Endothelial cell of umbilical vein (primary cell): Measurements from ENCODE around the gene SYNE1. TPM values are rescaled to one million over a fixed set of nuclear protein-coding genes. Genes with fewer than 3 reads are reported as not detected.

Source experiments
- BruUV-seq: library from RNA; stranded (reverse); fragments of 400-500 nt; replicated peaks from 2 replicates; lab custom pipeline; 2021; lab: Mats Ljungman, UMichigan
- CTCF ChIA-PET: fragments of 300-600, 350-600 bp; sonication (Branson Sonifier 250); formaldehyde crosslinking; loops from one replicate; lab custom pipeline; 2021; ENCODE audit warnings: antibody characterized with exemption, inconsistent platforms; lab: Charles Lee
- POLR2A ChIA-PET: fragments of 300-600, 350-600 bp; sonication (Branson Sonifier 250); formaldehyde crosslinking; loops from one replicate; lab custom pipeline; 2021; ENCODE audit warnings: antibody characterized with exemption, inconsistent platforms; lab: Charles Lee
- DNase-seq: peaks from one replicate; pipeline ENCODE4 v3.0.0-alpha.2; 2011; ENCODE audit warnings: low read depth, low spot score
- FAIRE-seq: peaks from 2 replicates; lab custom pipeline; 2011; peaks lifted over from hg19 to GRCh38; lab: Jason Lieb, UNC
- H2AFZ ChIP-seq: 2 replicates; pipeline ENCODE4 v1.6.0; 2012; ENCODE audit warnings: low read depth, low read length, control low read depth, inconsistent platforms
- H3K27ac ChIP-seq: 2 replicates; pipeline ENCODE4 v1.5.1; 2011; ENCODE audit warnings: low read depth, mild to moderate bottlenecking, control low read depth, low read length, moderate library complexity; ENCODE audit not compliant: insufficient read depth
- H3K27me3 ChIP-seq, 2 experiments: 2 replicates each; pipeline versions ENCODE4 v1.6.0 to v1.6.1; 2011; ENCODE audit warnings: low read length in 2 of 2, mixed read lengths in 1 of 2; ENCODE audit not compliant: control insufficient read depth in 2 of 2, insufficient read depth in 2 of 2
- H3K36me3 ChIP-seq, 2 experiments: 2 replicates in 1 of 2; 3 replicates in 1 of 2; pipeline ENCODE4 v1.5.1; 2011; ENCODE audit warnings: low read length in 2 of 2, mild to moderate bottlenecking in 1 of 2, moderate library complexity in 1 of 2; ENCODE audit not compliant: control insufficient read depth in 2 of 2, insufficient read depth in 2 of 2; ENCODE audit errors: extremely low read depth in 1 of 2
- H3K4me1 ChIP-seq: 3 replicates; pipeline ENCODE4 v1.5.1; 2011; ENCODE audit warnings: mild to moderate bottlenecking, low read length; ENCODE audit not compliant: control insufficient read depth, insufficient read depth; ENCODE audit errors: extremely low read depth
- H3K4me2 ChIP-seq: 2 replicates; pipeline ENCODE4 v1.6.1; 2011; ENCODE audit warnings: low read length, control low read depth, mixed read lengths; ENCODE audit not compliant: insufficient read depth
- H3K4me3 ChIP-seq, 3 experiments: fragments of 200-600 bp in 1 of 3; sonication (generic), shearing (Covaris generic) in 1 of 3; replicated peaks in 1 of 3; 2 replicates each; pipeline ENCODE4 v1.5.1; 2011 to 2016; ENCODE audit warnings: control low read depth in 3 of 3, low read length in 3 of 3, mild to moderate bottlenecking in 2 of 3, inconsistent platforms in 1 of 3, low read depth in 1 of 3, moderate library complexity in 1 of 3; ENCODE audit not compliant: insufficient read depth in 1 of 3
- H3K79me2 ChIP-seq: 2 replicates; pipeline ENCODE4 v1.6.0; 2012; ENCODE audit warnings: low read length, inconsistent platforms; ENCODE audit not compliant: control insufficient read depth, insufficient read depth
- H3K9ac ChIP-seq: replicated peaks from 2 replicates; pipeline ENCODE3; 2011; ENCODE audit warnings: low read length, control low read depth; ENCODE audit not compliant: insufficient read depth; ENCODE audit errors: extremely low read depth
- H3K9me1 ChIP-seq: replicated peaks from 3 replicates; pipeline ENCODE4 v1.6.0; 2011; ENCODE audit warnings: mild to moderate bottlenecking, low read length; ENCODE audit not compliant: control insufficient read depth, insufficient read depth; ENCODE audit errors: extremely low read depth
- H3K9me3 ChIP-seq: replicated peaks from 2 replicates; pipeline ENCODE4 v1.5.1; 2012; ENCODE audit warnings: low read length, inconsistent platforms; ENCODE audit not compliant: control insufficient read depth, insufficient read depth
- H4K20me1 ChIP-seq: replicated peaks from 2 replicates; pipeline ENCODE3; 2011; ENCODE audit warnings: mild to moderate bottlenecking, low read length; ENCODE audit not compliant: control insufficient read depth, insufficient read depth; ENCODE audit errors: extremely low read depth
- CTCF ChIP-seq, 2 donors: IDR thresholded peaks; 1 replicate in 1 of 2; 2 replicates in 1 of 2; pipeline ENCODE4 v1.5.1; 2011; ENCODE audit warnings: low read length in 2 of 2, mild to moderate bottlenecking in 2 of 2, moderate library complexity in 2 of 2, control low read depth in 1 of 2, inconsistent platforms in 1 of 2, low read depth in 1 of 2; ENCODE audit not compliant: insufficient read depth in 1 of 2; ENCODE audit errors: extremely low read depth in 1 of 2
- EZH2 ChIP-seq: IDR thresholded peaks from 2 replicates; pipeline ENCODE4 v1.6.1; 2012; ENCODE audit warnings: borderline replicate concordance, low read depth, mild to moderate bottlenecking, moderate library complexity, low read length, inconsistent platforms; ENCODE audit not compliant: severe bottlenecking
- FOS ChIP-seq: IDR thresholded peaks from 2 replicates; pipeline ENCODE4 v1.6.1; 2011; ENCODE audit warnings: mild to moderate bottlenecking, low read length, moderate library complexity, borderline replicate concordance; ENCODE audit not compliant: insufficient read depth
- GATA2 ChIP-seq: IDR thresholded peaks from 2 replicates; pipeline ENCODE4 v1.7.0; 2011; ENCODE audit warnings: low read depth, mild to moderate bottlenecking, moderate library complexity, mixed read lengths, low read length; ENCODE audit not compliant: insufficient read length, insufficient read depth
- JUN ChIP-seq: IDR thresholded peaks from 2 replicates; pipeline ENCODE4 v1.6.1; 2011; ENCODE audit warnings: borderline replicate concordance, low read depth; ENCODE audit not compliant: insufficient read length, insufficient read depth
- MYC ChIP-seq: IDR thresholded peaks from one replicate; pipeline ENCODE4 v1.6.1; 2011; ENCODE audit warnings: mild to moderate bottlenecking, low read depth, low read length
- POLR2A ChIP-seq: IDR thresholded peaks from 2 replicates; pipeline ENCODE4 v1.6.1; 2012; ENCODE audit warnings: low read depth, mild to moderate bottlenecking, control low read depth, low read length
- POLR2AphosphoS5 ChIP-seq: IDR thresholded peaks from 2 replicates; pipeline ENCODE4 v1.6.1; 2012; ENCODE audit warnings: low read depth, mild to moderate bottlenecking, control low read depth, low read length, moderate library complexity; ENCODE audit not compliant: insufficient read depth
- dilution Hi-C: fragments of 300-500 bp; cut with MboI; formaldehyde crosslinking; loops from one replicate; pipeline ENCODE4 v1.15.0; 2019; ENCODE audit warnings: low sequenced_read_pairs; ENCODE audit not compliant: extremely low pct_ligation_motif_present
- intact Hi-C: fragments of 100-400 bp; cut with micrococcal nuclease; formaldehyde crosslinking; loops from one replicate; pipeline ENCODE4 v1.10.0; 2022
- polyA plus RNA-seq, 4 experiments: library from polyadenylated mRNA; depleted of rRNA in 3 of 4; stranded (reverse) in 3 of 4; unstranded in 1 of 4; fragments of >200 nt; gene quantifications; 2 replicates each; pipeline versions ENCODE4 v1.2.1 to v1.2.3, GENCODE V29; 2011 to 2012; ENCODE audit warnings: missing spikeins in 1 of 4
- total RNA-seq: library from RNA; stranded (reverse); gene quantifications from 2 replicates; pipeline ENCODE4 v1.2.3, GENCODE V29; 2021
- TF ChIP-seq, protein P1 (sequence below): IDR thresholded peaks from 2 replicates; pipeline ENCODE4 v1.6.1; 2011; ENCODE audit not compliant: insufficient read depth, insufficient read length

Gene SYNE1
- total and polyA plus RNA-seq, 2 donors (not counting 3 experiments of a cell fraction or from before 2014, with no cell fraction given), result 26.5 to 52.3 TPM

DNA sequence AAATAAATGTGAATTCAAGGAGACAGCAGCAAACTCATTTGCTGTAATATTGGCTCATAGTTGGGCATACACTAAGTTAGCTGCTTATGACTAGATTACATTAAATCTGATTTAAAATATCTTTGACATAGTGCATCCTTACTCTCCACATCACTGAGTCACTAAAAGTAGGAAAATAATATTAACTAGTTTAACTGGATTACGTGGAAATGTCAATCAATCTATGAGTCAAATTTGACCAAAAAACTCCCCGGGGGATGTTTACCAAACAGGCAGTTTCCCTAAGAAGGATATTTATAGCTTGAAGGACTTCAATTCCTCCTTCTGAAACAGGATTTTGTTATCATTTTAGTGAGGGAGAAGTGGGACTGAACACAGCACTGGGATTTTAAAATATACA is 463.2 kb downstream of the SYNE1 start:
- H3K4me1 ChIP-seq, result no peaks in the 10 kb centered on the region
- intact Hi-C loops, result no loop called here
- no TSS peak for BruUV-seq
- no peak overlapping the region for H2AFZ ChIP-seq
- no peak for DNase-seq
- TF ChIP-seq, protein P1, sequence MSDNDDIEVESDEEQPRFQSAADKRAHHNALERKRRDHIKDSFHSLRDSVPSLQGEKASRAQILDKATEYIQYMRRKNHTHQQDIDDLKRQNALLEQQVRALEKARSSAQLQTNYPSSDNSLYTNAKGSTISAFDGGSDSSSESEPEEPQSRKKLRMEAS, result no peak
- TF ChIP-seq CTCF (IDR thresholded peaks at IDR 0.05; ENCODE audit: extremely low read depth in 1 of 2, insufficient read depth in 1 of 2, low read depth in 1 of 2, low read length in 2 of 2) (no peak), POLR2AphosphoS5 (no peak), GATA2 (no peak), EZH2 (no peak), FOS (no peak), POLR2A (no peak), MYC (no peak), JUN (no peak)
- ChIA-PET CTCF (interaction anchor here (1.0 kb wide), 1 partner anchor 11 kb away, joined by 3 read pairs; no protein-coding TSS in a partner anchor), POLR2A (no interaction called here)
- no peak overlapping the region for H3K27ac ChIP-seq
- H3K79me2 ChIP-seq, result no peaks in the 10 kb centered on the region
- no peaks in the 10 kb centered on the region for H3K27me3 ChIP-seq
- H3K36me3 ChIP-seq, result peaks cover 3% of the 10 kb centered on the region in 2 experiments
- H3K9me1 ChIP-seq, result no peaks in the 10 kb centered on the region
- H3K4me2 ChIP-seq, result no peak overlapping the region
- no peak for FAIRE-seq
- no peaks in the 10 kb centered on the region for H4K20me1 ChIP-seq
- no peak overlapping the region for H3K4me3 ChIP-seq
- no peak overlapping the region for H3K9ac ChIP-seq
- H3K9me3 ChIP-seq, result no peaks in the 10 kb centered on the region
- dilution Hi-C loops, result no loop called here
